HepG2 (cell line): Measurements from ENCODE around the gene NGDN. TPM values are rescaled to one million over a fixed set of nuclear protein-coding genes. Genes with fewer than 3 reads are reported as not detected.

ENCODE experiments used
- ATAC-seq: fragments of 200-7000 bp; cut with Tn5 transposase; 3 replicates; pipeline ENCODE4 v1.9.1; 2020; ENCODE audit warnings: mild to moderate bottlenecking, moderate library complexity
- BruUV-seq: library from RNA; stranded (reverse); fragments of 400-500 nt; replicated peaks from 2 replicates; lab custom pipeline; 2021; lab: Mats Ljungman, UMichigan
- CTCF ChIA-PET: fragments of 300-600 bp; formaldehyde crosslinking; extraction: SDS; loops from one replicate; lab custom pipeline; 2021; ENCODE audit warnings: low total read pairs, inconsistent platforms, low intra/inter-chr PET ratio; lab: Yijun Ruan, JAX
- POLR2A ChIA-PET: fragments of 350-600 bp; sonication (Branson Sonifier 250); formaldehyde crosslinking; loops from one replicate; lab custom pipeline; 2020; ENCODE audit warnings: antibody characterized with exemption, inconsistent platforms; lab: Yijun Ruan, JAX
- DNase-seq: peaks from one replicate; pipeline ENCODE4 v3.0.0-alpha.2; 2015; ENCODE audit warnings: low spot score
- FAIRE-seq: peaks from 3 replicates; lab custom pipeline; 2011; peaks lifted over from hg19 to GRCh38; lab: Jason Lieb, UNC
- H2AFZ ChIP-seq: one replicate; pipeline ENCODE4 v1.6.1; 2011; ENCODE audit warnings: low read length, inconsistent platforms
- H3K27ac ChIP-seq: fragments of 300-600 bp; 3 replicates; pipeline ENCODE4 v1.8.0; 2011; ENCODE audit warnings: mixed run types, mild to moderate bottlenecking, mixed read lengths, low read length, inconsistent platforms; ENCODE audit not compliant: insufficient read depth; ENCODE audit errors: extremely low read length
- H3K27me3 ChIP-seq, 2 experiments: fragments of 200-600 bp in 1 of 2; 2 replicates in 1 of 2; 3 replicates in 1 of 2; pipeline versions ENCODE4 v1.6.0 to v1.8.0; 2011; ENCODE audit warnings: low read length in 2 of 2, mild to moderate bottlenecking in 2 of 2, moderate library complexity in 2 of 2, inconsistent platforms in 1 of 2; ENCODE audit not compliant: insufficient read depth in 2 of 2, control insufficient read depth in 1 of 2
- H3K36me3 ChIP-seq, 2 experiments: fragments of 200-600 bp in 1 of 2; replicated peaks in 1 of 2; 2 replicates in 1 of 2; 3 replicates in 1 of 2; pipeline versions ENCODE4 v1.5.1 to v1.8.0; 2011; ENCODE audit warnings: low read length in 2 of 2, inconsistent platforms in 1 of 2; ENCODE audit not compliant: insufficient read depth in 2 of 2, control insufficient read depth in 1 of 2
- H3K4me1 ChIP-seq: 2 replicates; pipeline ENCODE4 v1.5.1; 2012; ENCODE audit warnings: low read length, inconsistent platforms; ENCODE audit not compliant: insufficient read depth
- H3K4me2 ChIP-seq: 2 replicates; pipeline ENCODE4 v1.6.0; 2011; ENCODE audit warnings: low read depth, low read length, inconsistent platforms
- H3K4me3 ChIP-seq, 3 experiments: fragments of 200-600 bp in 1 of 3; sonication (generic), shearing (Covaris generic) in 1 of 3; replicated peaks in 1 of 3; 2 replicates each; pipeline ENCODE4 v1.5.1; 2011 to 2016; ENCODE audit warnings: low read length in 3 of 3, inconsistent platforms in 2 of 3, low read depth in 2 of 3, mild to moderate bottlenecking in 2 of 3, control low read depth in 1 of 3, mixed read lengths in 1 of 3; ENCODE audit not compliant: insufficient read depth in 1 of 3
- H3K79me2 ChIP-seq: one replicate; pipeline ENCODE4 v1.6.1; 2011; ENCODE audit warnings: low read length, inconsistent platforms; ENCODE audit not compliant: insufficient read depth
- H3K9ac ChIP-seq: 2 replicates; pipeline ENCODE4 v1.6.0; 2011; ENCODE audit warnings: mild to moderate bottlenecking, low read depth, low read length, inconsistent platforms; ENCODE audit not compliant: insufficient read depth
- H3K9me3 ChIP-seq: 2 replicates; pipeline ENCODE4 v1.5.1; 2012; ENCODE audit warnings: mild to moderate bottlenecking, low read length
- H4K20me1 ChIP-seq: 2 replicates; pipeline ENCODE4 v1.6.0; 2011; ENCODE audit warnings: inconsistent platforms, mild to moderate bottlenecking, low read length, moderate library complexity; ENCODE audit not compliant: insufficient read depth
- HNRNPK ChIP-seq: fragments of 200-400 bp; formaldehyde crosslinking; IDR thresholded peaks from 2 replicates; pipeline ENCODE4 v1.6.1; 2018; ENCODE audit warnings: low read length, low read depth, moderate library complexity, mild to moderate bottlenecking; ENCODE audit not compliant: poor library complexity, severe bottlenecking
- PLRG1 ChIP-seq: fragments of 450-650 bp; conservative IDR thresholded peaks from 2 replicates; pipeline ENCODE4 v1.6.1; 2016
- ZNF570 ChIP-seq: sonication (generic); formaldehyde crosslinking; IDR thresholded peaks from 2 replicates; pipeline ENCODE4 v1.4.0; 2020; ENCODE audit warnings: mild to moderate bottlenecking, missing genetic modification reagents, borderline replicate concordance
- ZNF660 ChIP-seq: sonication (generic); formaldehyde crosslinking; IDR thresholded peaks from 2 replicates; pipeline ENCODE4 v1.5.1; 2020; ENCODE audit warnings: mild to moderate bottlenecking, low read depth, missing genetic modification reagents, borderline replicate concordance
- ZSCAN12 ChIP-seq: sonication (generic); formaldehyde crosslinking; IDR thresholded peaks from 2 replicates; pipeline ENCODE4 v1.9.0; 2021; ENCODE audit warnings: mild to moderate bottlenecking, missing genetic modification reagents
- WGBS: methylation state at CpG from one replicate; pipeline ENCODE4 v1.1.6; 2017; ENCODE audit warnings: low lambda C conversion rate; 5-methylcytosine and 5-hydroxymethylcytosine counted together
- in situ Hi-C: cut with HindIII; loops from 2 replicates; pipeline ENCODE4 v1.10.0; 2017; ENCODE audit warnings: low pct_unique_long_range_greater_than_20kb; ENCODE audit not compliant: extremely low pct_ligation_motif_present
- intact Hi-C: fragments of 100-400 bp; cut with micrococcal nuclease; formaldehyde crosslinking; loops from one replicate; pipeline ENCODE4 v1.10.0; 2022; ENCODE audit not compliant: unreplicated experiment
- polyA plus RNA-seq, 8 experiments: library from polyadenylated mRNA; depleted of rRNA in 3 of 8; stranded (reverse) in 7 of 8; unstranded in 1 of 8; fragments of >200 nt; fragmentation: Illumina TruSeq in 4 of 8; extraction: Trizol in 4 of 8; gene quantifications; 2 replicates each; pipeline versions ENCODE4 v1.2.1 to v1.2.3, GENCODE V29; 2011 to 2016; ENCODE audit warnings: low read depth in 4 of 8, missing spikeins in 1 of 8, mixed read lengths in 1 of 8; ENCODE audit not compliant: insufficient read depth in 1 of 8
- total RNA-seq, 5 experiments: library from RNA; depleted of rRNA; stranded (reverse); fragments of >200 nt; fragmentation: Illumina TruSeq; extraction: Trizol; gene quantifications; 2 replicates each; pipeline ENCODE4 v1.2.3, GENCODE V29; 2016; ENCODE audit warnings: low read depth in 1 of 5
- TF ChIP-seq, protein P1 (sequence below): sonication (generic); formaldehyde crosslinking; IDR thresholded peaks from 2 replicates; pipeline ENCODE4 v1.8.1; 2023; ENCODE audit warnings: mild to moderate bottlenecking, missing genetic modification reagents
- TF ChIP-seq, protein P2 (sequence below): sonication (generic); formaldehyde crosslinking; IDR thresholded peaks from 2 replicates; pipeline ENCODE4 v1.5.0; 2020; ENCODE audit warnings: missing genetic modification reagents

NGDN gene
- total and polyA plus RNA-seq, 2 of the 13 experiments (the other 11 are each of a cell fraction or from before 2014, with no cell fraction given): 154 to 216 TPM

- POLR2A ChIA-PET: no interaction called here
- DNase-seq: no peak
- no peak for ATAC-seq
- Histone ChIP-seq H3K27me3 (no peaks in the 10 kb centered on the region), H3K4me1 (no peaks in the 10 kb centered on the region)
- TF ChIP-seq ZNF660: no peak
- TF ChIP-seq HNRNPK: no peak
- 0 out of 2 replicates have a peak, but pooled peaks have one; percentile 71 for TF ChIP-seq PLRG1
- TF ChIP-seq, protein P1, sequence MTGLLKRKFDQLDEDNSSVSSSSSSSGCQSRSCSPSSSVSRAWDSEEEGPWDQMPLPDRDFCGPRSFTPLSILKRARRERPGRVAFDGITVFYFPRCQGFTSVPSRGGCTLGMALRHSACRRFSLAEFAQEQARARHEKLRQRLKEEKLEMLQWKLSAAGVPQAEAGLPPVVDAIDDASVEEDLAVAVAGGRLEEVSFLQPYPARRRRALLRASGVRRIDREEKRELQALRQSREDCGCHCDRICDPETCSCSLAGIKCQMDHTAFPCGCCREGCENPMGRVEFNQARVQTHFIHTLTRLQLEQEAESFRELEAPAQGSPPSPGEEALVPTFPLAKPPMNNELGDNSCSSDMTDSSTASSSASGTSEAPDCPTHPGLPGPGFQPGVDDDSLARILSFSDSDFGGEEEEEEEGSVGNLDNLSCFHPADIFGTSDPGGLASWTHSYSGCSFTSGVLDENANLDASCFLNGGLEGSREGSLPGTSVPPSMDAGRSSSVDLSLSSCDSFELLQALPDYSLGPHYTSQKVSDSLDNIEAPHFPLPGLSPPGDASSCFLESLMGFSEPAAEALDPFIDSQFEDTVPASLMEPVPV (CRISPR knock-in tag): no peak
- peak; percentile 32; the same call in 1 of the 2 replicates for TF ChIP-seq ZNF570 (CRISPR knock-in tag)
- TF ChIP-seq, protein P2, sequence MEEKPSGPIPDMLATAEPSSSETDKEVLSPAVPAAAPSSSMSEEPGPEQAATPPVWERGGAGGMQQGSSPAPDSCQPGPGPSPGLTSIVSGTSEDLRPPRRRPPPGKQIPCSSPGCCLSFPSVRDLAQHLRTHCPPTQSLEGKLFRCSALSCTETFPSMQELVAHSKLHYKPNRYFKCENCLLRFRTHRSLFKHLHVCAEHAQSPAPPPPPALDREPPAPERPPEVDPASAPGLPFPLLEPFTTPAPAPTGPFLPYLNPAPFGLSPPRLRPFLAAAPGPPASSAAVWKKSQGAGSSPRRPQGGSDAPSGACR (CRISPR knock-in tag): no peak
- no peak for TF ChIP-seq ZSCAN12 (CRISPR knock-in tag)
- TF ChIP-seq, all 625 proteins: peak for 2
- CTCF ChIA-PET: interaction anchor here (1.0 kb wide), 1 partner anchor 40 kb away, joined by 3 read pairs; no protein-coding TSS in a partner anchor
- no peak for FAIRE-seq
- Histone ChIP-seq H3K79me2 (no peaks in the 10 kb centered on the region), H4K20me1 (no peaks in the 10 kb centered on the region), H3K4me2 (no peak overlapping the region), H3K4me3 (no peak overlapping the region), H3K9me3 (no peaks in the 10 kb centered on the region), H3K36me3 (peaks cover 5 to 6% of the 10 kb centered on the region in 2 experiments; a peak in 3 of 5 replicates), H3K9ac (no peak overlapping the region), H3K27ac (no peak overlapping the region), H2AFZ (no peak overlapping the region)
- intact Hi-C loops: no loop called here
- 90% methylated on average over 6 of the region's 6 CpGs for WGBS
- in situ Hi-C loops: no loop called here
- BruUV-seq: no TSS peak
Measured at GRCh38 chr14:23517650-23518326, 48.3 kb downstream of the NGDN start.
